ENCODE data around the gene FAM53B.

Gene FAM53B

DNA sequence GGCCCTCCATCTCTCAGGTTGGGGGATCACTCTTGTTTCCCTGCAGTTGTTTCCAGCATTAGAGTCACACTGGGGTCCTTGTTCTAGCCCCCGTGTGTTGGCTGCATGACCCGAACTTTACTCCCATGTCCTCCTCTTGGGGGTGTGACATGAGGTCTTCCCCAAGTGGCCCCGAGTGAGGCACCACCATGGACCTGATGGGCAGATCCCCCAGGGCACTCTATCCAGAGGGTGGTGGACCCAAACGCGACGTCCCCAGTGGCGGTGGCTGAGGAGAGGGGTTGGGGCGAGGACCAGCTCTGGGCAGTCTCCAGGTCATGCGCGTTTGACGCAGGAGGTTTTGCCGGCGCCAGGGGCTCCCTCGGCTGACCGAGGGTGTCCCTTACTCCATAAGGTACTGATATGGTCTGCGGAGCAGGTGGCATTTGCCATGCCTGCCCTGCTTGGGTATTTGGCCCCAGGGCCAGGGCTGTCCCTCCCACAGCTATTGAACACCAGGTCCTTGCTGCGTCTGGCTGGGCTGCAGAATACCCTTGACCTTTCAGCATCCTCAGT is 150.7 kb downstream of the FAM53B start:
- TF ChIP-seq GATA2 (IDR thresholded peaks at IDR 0.05; ENCODE audit: low read depth, low read length) (no peak), GATA3 (IDR thresholded peaks at IDR 0.05; ENCODE audit: low read depth, low read length) (no peak)

DNA sequence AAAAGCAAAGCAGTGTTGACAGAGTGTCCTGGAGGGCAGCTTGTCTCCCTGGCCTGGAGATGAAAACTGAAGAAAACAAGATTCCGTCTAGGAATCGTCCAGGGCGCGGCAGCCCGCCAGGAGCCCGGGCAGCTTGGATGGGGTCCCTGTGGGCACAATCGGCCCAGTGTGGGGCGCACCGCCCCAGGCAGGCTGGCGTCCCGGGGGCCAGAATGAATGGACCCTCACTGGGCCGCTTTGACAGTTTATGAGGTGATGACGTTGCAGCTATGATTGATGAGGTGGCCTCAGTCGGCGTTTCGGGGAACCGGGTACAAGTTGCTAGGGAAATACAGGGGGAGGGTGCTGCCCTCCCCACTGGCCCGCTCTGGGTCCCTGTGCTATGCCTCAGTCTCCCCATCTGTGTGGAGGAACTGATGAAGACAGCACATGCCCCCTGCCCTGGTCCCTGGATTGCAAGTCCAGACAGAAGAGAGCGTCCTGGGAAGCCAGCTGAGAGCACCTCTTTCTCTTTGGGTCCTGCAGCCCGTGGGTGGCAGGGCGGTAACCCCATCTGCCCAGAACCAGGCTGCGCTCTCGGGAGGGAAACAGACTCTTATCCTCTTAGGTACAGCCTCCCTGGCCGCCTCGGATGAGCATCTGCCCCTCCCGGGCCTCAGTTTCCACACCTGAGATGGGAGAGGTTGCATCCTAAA is 151.3 kb downstream of the FAM53B start:
- TF ChIP-seq GATA3 (IDR thresholded peaks at IDR 0.05; ENCODE audit: low read depth, low read length) = no peak

- TF ChIP-seq GATA2 (IDR thresholded peaks at IDR 0.05; ENCODE audit: low read depth, low read length) (no peak), GATA3 (IDR thresholded peaks at IDR 0.05; ENCODE audit: low read depth, low read length) (no peak)
These were observed 152.1 kb downstream of the FAM53B start for GRCh38 chr10:124592101-124592500.

GRCh38 chr10:124591123-124591495 is 153.1 kb downstream of the FAM53B start:
- TF ChIP-seq GATA3 (IDR thresholded peaks at IDR 0.05; ENCODE audit: low read depth, low read length) = no peak
- no peak for TF ChIP-seq GATA2 (IDR thresholded peaks at IDR 0.05; ENCODE audit: low read depth, low read length)

GRCh38 chr10:124590216-124591122 is 153.7 kb downstream of the FAM53B start:
- TF ChIP-seq GATA3 (IDR thresholded peaks at IDR 0.05; ENCODE audit: low read depth, low read length) = no peak
- TF ChIP-seq GATA2 (IDR thresholded peaks at IDR 0.05; ENCODE audit: low read depth, low read length) = no peak

DNA sequence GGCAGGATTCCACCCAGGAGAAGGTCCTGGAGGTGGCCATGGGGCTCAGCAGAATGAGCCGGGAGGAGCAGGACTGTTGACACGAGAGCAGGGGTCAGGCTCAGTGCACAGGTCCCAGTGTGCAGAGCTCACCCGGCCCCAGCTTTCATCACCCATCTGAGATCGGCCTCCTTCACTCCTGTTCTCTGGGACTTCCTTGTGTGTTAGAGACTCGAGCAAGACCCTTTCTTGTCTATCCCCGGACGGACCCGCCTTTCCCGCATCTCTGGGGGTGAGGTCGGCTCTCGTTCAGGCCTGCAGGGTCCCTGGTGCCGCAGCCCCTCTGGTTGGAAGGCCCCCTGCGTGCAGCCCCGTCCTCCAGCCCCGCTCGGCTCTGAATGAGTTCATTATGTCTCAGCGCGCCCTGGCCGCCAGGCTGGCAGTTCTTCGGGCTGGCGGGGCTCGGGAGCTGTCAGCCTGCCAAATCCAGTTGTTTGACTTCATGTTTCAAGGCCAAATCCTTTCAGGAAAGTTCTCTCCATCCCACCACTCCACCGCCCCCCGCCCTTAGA is 154.6 kb downstream of the FAM53B start:
- no peak for TF ChIP-seq GATA2 (IDR thresholded peaks at IDR 0.05; ENCODE audit: low read depth, low read length)
- no peak for TF ChIP-seq GATA3 (IDR thresholded peaks at IDR 0.05; ENCODE audit: low read depth, low read length)

DNA sequence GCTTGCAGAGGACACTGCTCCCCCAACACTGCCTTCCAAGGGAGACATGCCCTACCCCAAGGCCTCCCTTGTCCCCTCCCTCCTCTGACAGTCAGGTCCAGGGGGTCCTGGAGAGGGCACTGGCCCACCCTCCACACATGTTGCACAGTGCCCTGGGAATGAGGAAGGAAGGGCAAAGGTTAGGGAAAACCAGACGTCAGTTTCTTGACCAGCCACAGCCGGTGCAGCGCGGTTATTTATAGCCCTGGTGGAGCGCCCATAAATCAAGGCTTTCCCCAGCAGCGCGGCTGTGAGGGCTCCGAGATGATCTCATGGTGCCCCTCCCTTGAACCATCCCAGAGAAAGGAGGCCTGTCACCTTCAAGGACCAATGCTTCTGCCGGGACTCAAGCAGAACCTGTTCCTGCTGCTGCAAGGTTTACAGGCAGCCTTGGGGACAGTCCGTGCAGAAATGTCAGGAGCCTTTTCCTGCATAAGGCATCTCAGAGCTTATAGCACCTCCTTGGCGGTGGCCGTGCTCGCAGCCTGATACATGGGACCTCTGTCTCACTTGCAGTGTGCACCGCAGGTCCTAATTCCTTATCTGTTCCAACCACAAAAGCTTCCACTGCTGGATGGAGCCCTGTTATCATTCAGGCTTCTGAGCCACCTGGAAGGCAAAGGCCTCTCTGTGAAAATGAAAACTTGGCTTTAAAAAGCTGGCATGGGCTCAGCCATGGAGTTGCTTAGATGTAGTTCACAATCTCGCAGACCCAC is 155.3 kb downstream of the FAM53B start:
- no peak for TF ChIP-seq GATA2 (IDR thresholded peaks at IDR 0.05; ENCODE audit: low read depth, low read length)

GRCh38 chr10:124587811-124588211 is 156.4 kb downstream of the FAM53B start:
- no peak for TF ChIP-seq GATA3 (IDR thresholded peaks at IDR 0.05; ENCODE audit: low read depth, low read length)
- no peak for TF ChIP-seq GATA2 (IDR thresholded peaks at IDR 0.05; ENCODE audit: low read depth, low read length)

- no peak for TF ChIP-seq GATA2 (IDR thresholded peaks at IDR 0.05; ENCODE audit: low read depth, low read length)
- TF ChIP-seq GATA3 (IDR thresholded peaks at IDR 0.05; ENCODE audit: low read depth, low read length) = no peak
These were observed 158.0 kb downstream of the FAM53B start for GRCh38 chr10:124586142-124586541.

DNA sequence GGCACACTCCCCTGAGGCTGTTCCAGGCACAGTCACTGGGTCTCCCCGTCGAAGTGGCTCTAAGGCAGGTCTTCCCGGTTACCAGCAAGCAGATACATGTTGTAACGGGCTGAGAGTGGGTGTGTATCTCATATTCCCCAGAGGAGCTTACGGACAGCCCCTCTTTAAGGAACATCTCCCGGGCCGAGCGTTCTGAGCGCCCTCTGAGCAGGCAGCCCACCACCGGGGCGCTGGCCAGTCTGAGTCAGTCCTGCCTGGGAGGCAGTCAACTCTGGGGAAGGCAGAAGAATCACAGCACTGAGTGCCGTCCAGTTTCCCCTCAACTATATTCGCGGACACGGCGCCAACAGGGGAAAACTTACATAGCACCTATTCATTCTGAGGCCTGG is 165.2 kb downstream of the FAM53B start:
- TF ChIP-seq GATA3 (IDR thresholded peaks at IDR 0.05; ENCODE audit: low read depth, low read length) (no peak), GATA2 (IDR thresholded peaks at IDR 0.05; ENCODE audit: low read depth, low read length) (no peak)

DNA sequence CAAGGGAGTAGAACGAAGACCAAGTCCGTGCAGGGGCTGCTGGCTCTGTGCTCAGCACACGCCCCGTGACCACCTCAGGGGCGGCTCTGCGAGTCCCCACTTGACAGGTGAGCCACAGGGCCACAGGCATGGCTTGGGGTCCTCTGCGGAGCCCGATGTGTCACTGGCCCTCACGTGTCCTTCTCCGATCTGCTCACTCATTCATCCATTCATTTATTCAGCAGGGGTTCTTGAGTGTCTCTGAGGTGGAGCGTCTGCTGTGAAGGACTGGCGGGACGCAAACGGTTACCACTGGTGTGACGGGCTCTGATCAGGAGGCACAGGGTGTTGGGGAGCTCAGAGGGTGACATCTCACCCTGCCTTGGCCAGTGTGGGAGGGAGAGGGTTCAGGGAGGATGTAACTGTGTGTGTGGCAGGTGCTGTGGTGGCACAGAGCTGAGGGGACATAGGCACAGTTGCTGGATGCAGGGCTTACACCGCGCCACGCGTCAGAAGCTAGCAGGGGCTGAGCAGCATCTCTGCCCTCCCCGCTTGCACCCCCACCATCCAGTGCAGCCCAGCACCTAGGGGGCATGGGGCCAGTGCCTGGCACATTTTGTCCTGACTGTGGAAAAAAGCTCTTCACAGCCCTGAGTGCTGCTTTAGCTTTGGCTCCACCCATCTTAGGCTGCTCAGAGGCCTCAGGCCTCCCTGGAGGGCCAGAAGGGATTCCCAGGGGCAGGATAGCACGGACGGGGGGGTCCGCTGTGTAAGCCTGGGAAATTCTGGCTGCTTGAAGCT is 165.8 kb downstream of the FAM53B start:
- TF ChIP-seq GATA2 (IDR thresholded peaks at IDR 0.05; ENCODE audit: low read depth, low read length) = no peak
- no peak for TF ChIP-seq GATA3 (IDR thresholded peaks at IDR 0.05; ENCODE audit: low read depth, low read length)

GRCh38 chr10:124577651-124578050 is 166.5 kb downstream of the FAM53B start:
- TF ChIP-seq GATA2 (IDR thresholded peaks at IDR 0.05; ENCODE audit: low read depth, low read length) (no peak), GATA3 (IDR thresholded peaks at IDR 0.05; ENCODE audit: low read depth, low read length) (no peak)

Measured in SH-SY5Y (cell line).